GM12872 (cell line): ENCODE results near the gene RASGRF2.

Experiments
- CTCF ChIP-seq: IDR thresholded peaks from 3 replicates; pipeline ENCODE4 v1.5.1; 2011; ENCODE audit warnings: low read depth, mild to moderate bottlenecking, low read length, moderate library complexity; ENCODE audit not compliant: insufficient read depth

The RASGRF2 gene

GRCh38 chr5:80960531-80961375 lies 590 bp downstream of the RASGRF2 start:
- no peak for TF ChIP-seq CTCF

- TF ChIP-seq CTCF, result no peak
Measured at GRCh38 chr5:80961376-80962281, 1.5 kb downstream of the RASGRF2 start.

GRCh38 chr5:80962630-80963520 lies 2.7 kb downstream of the RASGRF2 start:
- TF ChIP-seq CTCF, result no peak

- no peak for TF ChIP-seq CTCF
Measured at GRCh38 chr5:80963521-80963895, 3.3 kb downstream of the RASGRF2 start.

GRCh38 chr5:80963966-80964481 lies 3.9 kb downstream of the RASGRF2 start:
- TF ChIP-seq CTCF, result no peak

- no peak for TF ChIP-seq CTCF
Measured at GRCh38 chr5:80964491-80964890, 4.3 kb downstream of the RASGRF2 start.
